Nephron progenitor cell (in vitro differentiated cells): ENCODE results near the gene GNG14.
A peak's percentile ranks its signal among the peaks of the same experiment; 100 is the strongest.
"Not testable (repeated sequence)": the region's sequence is repeated elsewhere in the genome, so short reads cannot be mapped to it uniquely, and the experiment has no call there.

Experiments
- DNase-seq: peaks from one replicate; pipeline ENCODE4 v3.0.0; 2021
- H3K27ac Mint-ChIP-seq: 2 replicates; pipeline ENCODE4 v1.8.0; 2021; ENCODE audit warnings: mild to moderate bottlenecking, moderate library complexity, mixed read lengths
- H3K27me3 Mint-ChIP-seq: 2 replicates; pipeline ENCODE4 v1.8.0; 2021; ENCODE audit warnings: mild to moderate bottlenecking, low read depth, mixed read lengths; ENCODE audit not compliant: poor library complexity
- H3K36me3 Mint-ChIP-seq: 2 replicates; pipeline ENCODE4 v1.8.0; 2021; ENCODE audit warnings: low read depth, mixed read lengths
- H3K4me1 Mint-ChIP-seq: 2 replicates; pipeline ENCODE4 v1.8.0; 2021; ENCODE audit warnings: mixed read lengths
- H3K4me3 Mint-ChIP-seq: 2 replicates; pipeline ENCODE4 v1.8.0; 2021; ENCODE audit warnings: mild to moderate bottlenecking, moderate library complexity, mixed read lengths
- H3K9me3 Mint-ChIP-seq: 2 replicates; pipeline ENCODE4 v1.8.0; 2021; ENCODE audit warnings: mild to moderate bottlenecking, moderate library complexity, mixed read lengths
- CTCF ChIP-seq: fragments of 200-600 bp; sonication (generic); IDR thresholded peaks from 2 replicates; pipeline ENCODE4 v1.5.0; 2021; ENCODE audit warnings: antibody characterized with exemption

GNG14 gene

GRCh38 chr19:12695514-12695913, 7.7 kb downstream of the GNG14 start:
- TF ChIP-seq CTCF, result no peak
- DNase-seq, result no peak
- H3K36me3 Mint-ChIP-seq, result peaks cover 19% of the 10 kb centered on the region
- H3K4me3 Mint-ChIP-seq, result peak overlapping the region; percentile 93
- peaks cover 3% of the 10 kb centered on the region for H3K27me3 Mint-ChIP-seq
- no peaks in the 10 kb centered on the region for H3K9me3 Mint-ChIP-seq
- no peak overlapping the region for H3K27ac Mint-ChIP-seq
- peaks cover 24% of the 10 kb centered on the region for H3K4me1 Mint-ChIP-seq

GRCh38 chr19:12695997-12696365, 8.2 kb downstream of the GNG14 start:
- peak overlapping the region; percentile 93 for H3K4me3 Mint-ChIP-seq
- H3K27me3 Mint-ChIP-seq, result peaks cover 3% of the 10 kb centered on the region
- H3K9me3 Mint-ChIP-seq, result no peaks in the 10 kb centered on the region
- no peak for DNase-seq
- peaks cover 23% of the 10 kb centered on the region for H3K36me3 Mint-ChIP-seq
- H3K27ac Mint-ChIP-seq, result no peak overlapping the region
- TF ChIP-seq CTCF, result no peak
- H3K4me1 Mint-ChIP-seq, result peaks cover 28% of the 10 kb centered on the region

GRCh38 chr19:12696366-12697335, 8.9 kb downstream of the GNG14 start, which contains the start of gene FBXW9:
FBXW9 (minus strand) TSS chr19:12696631; CDS start chr19:12696581, 50 bp downstream.
- H3K27me3 Mint-ChIP-seq, result peaks cover 6% of the 10 kb centered on the region
- peaks cover 35% of the 10 kb centered on the region for H3K4me1 Mint-ChIP-seq
- no peak for TF ChIP-seq CTCF
- H3K27ac Mint-ChIP-seq, result peak within 1 kb of the TSS; percentile 99
- no peaks in the 10 kb centered on the region for H3K9me3 Mint-ChIP-seq
- H3K4me3 Mint-ChIP-seq, result peak within 1 kb of the TSS; percentile 93
- DNase-seq, result peak; percentile 99
- peaks cover 28% of the 10 kb centered on the region for H3K36me3 Mint-ChIP-seq

- not testable (repeated sequence) for H3K9me3 Mint-ChIP-seq, DNase-seq, H3K27me3 Mint-ChIP-seq, H3K27ac Mint-ChIP-seq
- peaks cover 35% of the 10 kb centered on the region for H3K4me1 Mint-ChIP-seq
- H3K36me3 Mint-ChIP-seq, result peaks cover 33% of the 10 kb centered on the region
- peak overlapping the region; percentile 93 for H3K4me3 Mint-ChIP-seq
Measured at GRCh38 chr19:12697425-12697824, 9.6 kb downstream of the GNG14 start.

- no peak for DNase-seq
- no peak for TF ChIP-seq CTCF
- Mint-ChIP-seq H3K27me3 (peaks cover 4% of the 10 kb centered on the region), H3K27ac (no peak overlapping the region), H3K36me3 (peaks cover 40% of the 10 kb centered on the region), H3K9me3 (no peaks in the 10 kb centered on the region), H3K4me3 (peak overlapping the region; percentile 80), H3K4me1 (peaks cover 40% of the 10 kb centered on the region)
Measured at GRCh38 chr19:12698138-12698537, 10.3 kb downstream of the GNG14 start.

GRCh38 chr19:12701596-12702282, 13.9 kb downstream of the GNG14 start:
- Mint-ChIP-seq H3K9me3 (no peaks in the 10 kb centered on the region), H3K4me3 (no peak overlapping the region), H3K4me1 (peaks cover 43% of the 10 kb centered on the region), H3K27ac (peak overlapping the region; percentile 72), H3K27me3 (peaks cover 4% of the 10 kb centered on the region), H3K36me3 (peaks cover 64% of the 10 kb centered on the region)
- no peak for DNase-seq
- no peak for TF ChIP-seq CTCF
